AG04450 (cell line): Measurements from ENCODE around the gene PADI3. TPM values are rescaled to one million over a fixed set of nuclear protein-coding genes. Genes with fewer than 3 reads are reported as not detected.

ENCODE experiments used
- CTCF ChIA-PET: fragments of 300-600, 350-600 bp; formaldehyde crosslinking; extraction: SDS; loops from one replicate; lab custom pipeline; 2022; ENCODE audit warnings: antibody characterized with exemption, inconsistent platforms; lab: Charles Lee
- POLR2A ChIA-PET: fragments of 350-600 bp; formaldehyde crosslinking; extraction: SDS; loops from one replicate; lab custom pipeline; 2021; ENCODE audit warnings: antibody characterized with exemption, inconsistent platforms; lab: Yijun Ruan, JAX
- DNase-seq: peaks from one replicate; pipeline ENCODE4 v3.0.0-alpha.2; 2011; ENCODE audit warnings: low read depth, low spot score
- H3K27ac ChIP-seq: one replicate; pipeline ENCODE4 v1.5.1; 2012; ENCODE audit warnings: low read depth, low read length, control low read depth
- H3K27me3 ChIP-seq: one replicate; pipeline ENCODE4 v1.6.0; 2012; ENCODE audit warnings: low read length; ENCODE audit not compliant: control insufficient read depth, insufficient read depth
- H3K4me3 ChIP-seq: 2 replicates; pipeline ENCODE4 v1.5.1; 2011; ENCODE audit warnings: mild to moderate bottlenecking, low read depth, low read length, control low read depth
- H3K9me3 ChIP-seq: 2 replicates; pipeline ENCODE4 v1.5.1; 2012; ENCODE audit warnings: low read length; ENCODE audit not compliant: control insufficient read depth, insufficient read depth
- polyA plus RNA-seq: library from polyadenylated mRNA; depleted of rRNA; stranded (reverse); fragments of >200 nt; gene quantifications from 2 replicates; pipeline ENCODE4 v1.2.3, GENCODE V29; 2011
- TF ChIP-seq, protein P1 (sequence below): IDR thresholded peaks from 2 replicates; pipeline ENCODE4 v1.5.1; 2011; ENCODE audit warnings: low read depth, low read length, control low read depth, inconsistent platforms

Gene PADI3
- polyA plus RNA-seq, 1 experiment: 0.05 TPM

DNA sequence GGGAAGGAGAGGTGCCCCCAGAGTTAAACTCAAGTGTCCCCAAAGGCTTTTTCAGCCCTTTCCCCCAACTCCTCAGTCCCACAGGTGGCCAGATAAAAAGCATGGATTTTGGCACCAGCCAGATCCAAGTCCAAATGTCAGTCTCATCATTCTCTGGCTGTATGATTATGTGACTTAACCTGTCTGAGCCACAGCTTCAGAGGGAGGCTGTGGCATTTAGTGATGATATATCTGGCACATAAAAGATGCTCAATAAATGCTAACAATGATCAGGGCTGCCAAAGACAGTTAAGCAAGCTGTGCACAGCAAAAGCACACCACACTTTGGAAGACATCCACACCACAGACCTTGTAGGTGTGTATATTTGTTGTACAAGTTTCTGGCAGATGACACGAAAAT is 5.6 kb upstream of the PADI3 start:
- ChIA-PET POLR2A (no interaction called here), CTCF (interaction anchor here (4.3 kb wide), 1 partner anchor 118 kb away, joined by 21 read pairs; no protein-coding TSS in a partner anchor)
- TF ChIP-seq, protein P1, sequence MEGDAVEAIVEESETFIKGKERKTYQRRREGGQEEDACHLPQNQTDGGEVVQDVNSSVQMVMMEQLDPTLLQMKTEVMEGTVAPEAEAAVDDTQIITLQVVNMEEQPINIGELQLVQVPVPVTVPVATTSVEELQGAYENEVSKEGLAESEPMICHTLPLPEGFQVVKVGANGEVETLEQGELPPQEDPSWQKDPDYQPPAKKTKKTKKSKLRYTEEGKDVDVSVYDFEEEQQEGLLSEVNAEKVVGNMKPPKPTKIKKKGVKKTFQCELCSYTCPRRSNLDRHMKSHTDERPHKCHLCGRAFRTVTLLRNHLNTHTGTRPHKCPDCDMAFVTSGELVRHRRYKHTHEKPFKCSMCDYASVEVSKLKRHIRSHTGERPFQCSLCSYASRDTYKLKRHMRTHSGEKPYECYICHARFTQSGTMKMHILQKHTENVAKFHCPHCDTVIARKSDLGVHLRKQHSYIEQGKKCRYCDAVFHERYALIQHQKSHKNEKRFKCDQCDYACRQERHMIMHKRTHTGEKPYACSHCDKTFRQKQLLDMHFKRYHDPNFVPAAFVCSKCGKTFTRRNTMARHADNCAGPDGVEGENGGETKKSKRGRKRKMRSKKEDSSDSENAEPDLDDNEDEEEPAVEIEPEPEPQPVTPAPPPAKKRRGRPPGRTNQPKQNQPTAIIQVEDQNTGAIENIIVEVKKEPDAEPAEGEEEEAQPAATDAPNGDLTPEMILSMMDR: no peak
- H3K27me3 ChIP-seq: peaks cover 6% of the 10 kb centered on the region
- H3K4me3 ChIP-seq: no peak overlapping the region
- DNase-seq: no peak
- H3K9me3 ChIP-seq: no peaks in the 10 kb centered on the region; the same call in 1 of the 2 replicates
- H3K27ac ChIP-seq: no peak overlapping the region

GRCh38 chr1:17244821-17245740 is 3.8 kb upstream of the PADI3 start:
- POLR2A ChIA-PET: no interaction called here
- no peaks in the 10 kb centered on the region; the same call in 1 of the 2 replicates for H3K9me3 ChIP-seq
- TF ChIP-seq, protein P1: no peak
- no peak overlapping the region for H3K27ac ChIP-seq
- CTCF ChIA-PET: interaction anchor here (1.9 to 4.3 kb wide), 3 partner anchors 29 to 120 kb away, joined by 7 to 21 read pairs (median 9); no protein-coding TSS in a partner anchor
- DNase-seq: no peak
- H3K4me3 ChIP-seq: no peak overlapping the region
- H3K27me3 ChIP-seq: peaks cover 6% of the 10 kb centered on the region

- Histone ChIP-seq H3K9me3 (no peaks in the 10 kb centered on the region; the same call in 1 of the 2 replicates), H3K4me3 (no peak overlapping the region), H3K27ac (no peak overlapping the region), H3K27me3 (peaks cover 2% of the 10 kb centered on the region)
- no peak for DNase-seq
- CTCF ChIA-PET: interaction anchor here (1.9 to 4.3 kb wide), 4 partner anchors 8 to 121 kb away, joined by 7 to 21 read pairs (median 10); no protein-coding TSS in a partner anchor
- POLR2A ChIA-PET: no interaction called here
- TF ChIP-seq, protein P1: no peak
Observed at GRCh38 chr1:17245816-17246325, 3.0 kb upstream of the PADI3 start.

DNA sequence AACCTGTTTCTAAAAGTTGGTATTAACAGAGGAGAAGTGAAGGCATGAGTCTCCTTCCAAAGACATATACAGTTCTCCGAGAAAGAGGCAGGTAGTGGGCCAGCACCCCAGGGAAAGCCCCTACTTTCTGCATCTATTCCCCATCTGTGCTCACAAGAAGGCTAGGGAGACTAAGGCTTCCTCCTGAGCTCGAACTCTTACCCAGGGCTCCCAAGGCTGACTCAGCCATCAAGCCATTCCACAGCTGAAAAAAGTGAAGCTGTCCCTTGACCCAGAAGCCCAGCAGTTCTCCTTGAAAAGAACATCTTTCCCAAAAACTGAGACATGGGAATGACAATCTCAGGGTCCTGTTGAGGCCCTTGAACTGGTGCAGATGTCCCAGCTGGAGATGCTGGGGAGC is 1.9 kb upstream of the PADI3 start:
- H3K27me3 ChIP-seq: peaks cover 2% of the 10 kb centered on the region
- no peak overlapping the region for H3K27ac ChIP-seq
- ChIA-PET POLR2A (no interaction called here), CTCF (interaction anchor here (1.9 to 4.3 kb wide), 3 partner anchors 10 to 122 kb away, joined by 9 to 21 read pairs (median 12); no protein-coding TSS in a partner anchor)
- H3K9me3 ChIP-seq: no peaks in the 10 kb centered on the region; the same call in 1 of the 2 replicates
- H3K4me3 ChIP-seq: no peak overlapping the region
- no peak for DNase-seq
- TF ChIP-seq, protein P1: no peak

- Histone ChIP-seq H3K4me3 (no peak overlapping the region), H3K27me3 (peaks cover 2% of the 10 kb centered on the region), H3K9me3 (no peaks in the 10 kb centered on the region; the same call in 1 of the 2 replicates), H3K27ac (no peak overlapping the region)
- TF ChIP-seq, protein P1: no peak
- no peak for DNase-seq
- CTCF ChIA-PET: interaction anchor here (1.6 to 2.2 kb wide), 2 partner anchors 13 to 125 kb away, joined by 5 to 8 read pairs; no protein-coding TSS in a partner anchor
- POLR2A ChIA-PET: no interaction called here
Observed at GRCh38 chr1:17250601-17251000, 1.7 kb downstream of the PADI3 start.
